CD4-positive, alpha-beta T cell (primary cell): ENCODE data around the gene BICDL1. TPM values are rescaled to one million over a fixed set of nuclear protein-coding genes. Genes with fewer than 3 reads are reported as not detected.

Source experiments
- ATAC-seq: fragments of 200-7000 bp; cut with Tn5 transposase; one replicate; pipeline ENCODE4 v1.10.0; 2022; ENCODE audit warnings: mild to moderate bottlenecking; ENCODE audit not compliant: poor library complexity
- CTCF ChIA-PET: fragments of 350-600 bp; sonication (Branson Sonifier 250); formaldehyde crosslinking; loops from one replicate; lab custom pipeline; 2021; ENCODE audit warnings: antibody characterized with exemption, inconsistent platforms; lab: Charles Lee
- POLR2A ChIA-PET: fragments of 350-600 bp; sonication (Branson Sonifier 250); formaldehyde crosslinking; loops from one replicate; lab custom pipeline; 2021; ENCODE audit warnings: antibody characterized with exemption, inconsistent platforms; lab: Charles Lee
- DNase-seq, 14 experiments: peaks; one replicate each; pipeline ENCODE4 v3.0.0-alpha.2; 2013 to 2020; ENCODE audit warnings: mixed read lengths in 2 of 14
- H3K27ac ChIP-seq, 2 donors: one replicate each; pipeline versions ENCODE4 v1.5.1 to v1.7.0; 2013; ENCODE audit warnings: low read length in 2 of 2, low read depth in 1 of 2, mild to moderate bottlenecking in 1 of 2
- H3K27me3 ChIP-seq, 2 experiments: 1 replicate in 1 of 2; 2 replicates in 1 of 2; pipeline versions ENCODE4 v1.6.1 to v1.7.0; 2013; ENCODE audit warnings: low read length in 2 of 2, control low read depth in 1 of 2, mild to moderate bottlenecking in 1 of 2, moderate library complexity in 1 of 2; ENCODE audit not compliant: insufficient read depth in 2 of 2, control insufficient read depth in 1 of 2
- H3K36me3 ChIP-seq: one replicate; pipeline ENCODE4 v1.6.1; 2013; ENCODE audit warnings: low read length, control low read depth; ENCODE audit not compliant: insufficient read depth
- H3K4me1 ChIP-seq: one replicate; pipeline ENCODE4 v1.6.1; 2013; ENCODE audit warnings: low read length, control low read depth; ENCODE audit not compliant: insufficient read depth
- H3K4me3 ChIP-seq: one replicate; pipeline ENCODE4 v1.5.1; 2013; ENCODE audit warnings: mild to moderate bottlenecking, low read length, moderate library complexity
- H3K9me3 ChIP-seq, 2 experiments: 1 replicate in 1 of 2; 2 replicates in 1 of 2; pipeline versions ENCODE4 v1.6.1 to v1.7.0; 2013; ENCODE audit warnings: low read length in 2 of 2, mild to moderate bottlenecking in 2 of 2, control low read depth in 1 of 2, moderate library complexity in 1 of 2; ENCODE audit not compliant: control insufficient read depth in 1 of 2, insufficient read depth in 1 of 2
- H3K27ac Mint-ChIP-seq: one replicate; pipeline ENCODE4 v1.8.0; 2020; ENCODE audit warnings: mixed read lengths
- H3K27me3 Mint-ChIP-seq: one replicate; pipeline ENCODE4 v1.8.0; 2021; ENCODE audit warnings: mixed read lengths
- H3K36me3 Mint-ChIP-seq: one replicate; pipeline ENCODE4 v1.8.0; 2021; ENCODE audit warnings: low read depth, mixed read lengths
- H3K4me1 Mint-ChIP-seq: one replicate; pipeline ENCODE4 v1.8.0; 2021; ENCODE audit warnings: low read depth, mixed read lengths
- H3K4me3 Mint-ChIP-seq: one replicate; pipeline ENCODE4 v1.8.0; 2020; ENCODE audit warnings: mild to moderate bottlenecking, mixed read lengths
- H3K9me3 Mint-ChIP-seq: one replicate; pipeline ENCODE4 v1.8.0; 2020; ENCODE audit warnings: mixed read lengths
- intact Hi-C, 2 experiments: fragments of 100-400 bp; cut with DNase I in 1 of 2; cut with micrococcal nuclease in 1 of 2; formaldehyde crosslinking; loops; one replicate each; pipeline versions ENCODE4 v1.15.1 to v1.9.0; 2023 to 2025; cut with DNase I, micrococcal nuclease
- total RNA-seq, 174 experiments: library from RNA in 2 of 174; stranded (reverse) in 2 of 174; gene quantifications; one replicate each; pipeline ENCODE4 v1.2.3 and lab custom pipeline; 2021 to 2026
- TF ChIP-seq, protein P1 (sequence below): fragments of 200-600 bp; IDR thresholded peaks from one replicate; pipeline ENCODE4 v1.8.0; 2022; ENCODE audit warnings: antibody characterized with exemption, mild to moderate bottlenecking

Gene BICDL1
- total RNA-seq, 2 experiments from 2014 or later = 143 to 146 TPM

DNA sequence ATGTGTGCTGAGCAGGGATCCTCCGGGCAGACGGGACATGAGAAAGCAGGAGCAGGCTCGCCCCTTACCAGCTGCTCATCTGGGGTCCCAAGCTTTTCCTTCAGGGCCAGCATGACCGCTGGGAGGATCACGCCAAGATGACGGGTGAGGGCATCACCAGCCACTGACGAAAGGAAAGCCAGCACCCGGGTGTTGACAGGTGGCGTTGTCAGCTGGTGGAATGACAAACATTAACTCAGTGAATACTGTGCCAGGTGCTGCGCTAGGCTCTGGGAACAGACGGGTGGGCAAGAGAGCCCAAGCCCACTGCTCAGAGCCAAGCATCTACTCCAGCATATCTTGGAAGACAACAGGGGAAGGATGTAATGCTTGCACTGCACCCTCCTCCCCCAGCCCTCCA is 148.8 kb downstream of the BICDL1 start:
- H3K27me3 Mint-ChIP-seq = no peaks in the 10 kb centered on the region
- H3K9me3 Mint-ChIP-seq = no peaks in the 10 kb centered on the region
- H3K4me3 ChIP-seq = no peak overlapping the region
- intact Hi-C loops = no loop called here
- ChIA-PET POLR2A (no interaction called here), CTCF (interaction anchor here (1.0 kb wide), 1 partner anchor 22 kb away, joined by 3 read pairs; no protein-coding TSS in a partner anchor)
- H3K27ac ChIP-seq = no peak overlapping the region
- no peak overlapping the region for H3K27ac Mint-ChIP-seq
- TF ChIP-seq, protein P1, sequence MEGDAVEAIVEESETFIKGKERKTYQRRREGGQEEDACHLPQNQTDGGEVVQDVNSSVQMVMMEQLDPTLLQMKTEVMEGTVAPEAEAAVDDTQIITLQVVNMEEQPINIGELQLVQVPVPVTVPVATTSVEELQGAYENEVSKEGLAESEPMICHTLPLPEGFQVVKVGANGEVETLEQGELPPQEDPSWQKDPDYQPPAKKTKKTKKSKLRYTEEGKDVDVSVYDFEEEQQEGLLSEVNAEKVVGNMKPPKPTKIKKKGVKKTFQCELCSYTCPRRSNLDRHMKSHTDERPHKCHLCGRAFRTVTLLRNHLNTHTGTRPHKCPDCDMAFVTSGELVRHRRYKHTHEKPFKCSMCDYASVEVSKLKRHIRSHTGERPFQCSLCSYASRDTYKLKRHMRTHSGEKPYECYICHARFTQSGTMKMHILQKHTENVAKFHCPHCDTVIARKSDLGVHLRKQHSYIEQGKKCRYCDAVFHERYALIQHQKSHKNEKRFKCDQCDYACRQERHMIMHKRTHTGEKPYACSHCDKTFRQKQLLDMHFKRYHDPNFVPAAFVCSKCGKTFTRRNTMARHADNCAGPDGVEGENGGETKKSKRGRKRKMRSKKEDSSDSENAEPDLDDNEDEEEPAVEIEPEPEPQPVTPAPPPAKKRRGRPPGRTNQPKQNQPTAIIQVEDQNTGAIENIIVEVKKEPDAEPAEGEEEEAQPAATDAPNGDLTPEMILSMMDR = no peak
- H3K27me3 ChIP-seq = no peaks in the 10 kb centered on the region
- no peaks in the 10 kb centered on the region for H3K4me1 ChIP-seq
- no peaks in the 10 kb centered on the region for H3K9me3 ChIP-seq
- DNase-seq = no peak
- peaks cover 91% of the 10 kb centered on the region for H3K36me3 Mint-ChIP-seq
- no peaks in the 10 kb centered on the region for H3K4me1 Mint-ChIP-seq
- no peak for ATAC-seq
- peaks cover 92% of the 10 kb centered on the region for H3K36me3 ChIP-seq
- H3K4me3 Mint-ChIP-seq = no peak overlapping the region

GRCh38 chr12:120138366-120138765 is 149.3 kb downstream of the BICDL1 start:
- H3K27me3 Mint-ChIP-seq = no peaks in the 10 kb centered on the region
- TF ChIP-seq, protein P1 = no peak
- ChIA-PET POLR2A (no interaction called here), CTCF (interaction anchor here (1.0 kb wide), 1 partner anchor 22 kb away, joined by 3 read pairs; no protein-coding TSS in a partner anchor)
- no peaks in the 10 kb centered on the region for H3K4me1 Mint-ChIP-seq
- intact Hi-C loops = no loop called here
- ATAC-seq = no peak
- peaks cover 90% of the 10 kb centered on the region for H3K36me3 Mint-ChIP-seq
- Histone ChIP-seq H3K4me3 (no peak overlapping the region), H3K27me3 (no peaks in the 10 kb centered on the region), H3K27ac (no peak overlapping the region), H3K36me3 (peaks cover 92% of the 10 kb centered on the region), H3K9me3 (no peaks in the 10 kb centered on the region), H3K4me1 (no peaks in the 10 kb centered on the region)
- no peak for DNase-seq
- no peak overlapping the region for H3K27ac Mint-ChIP-seq
- no peaks in the 10 kb centered on the region for H3K9me3 Mint-ChIP-seq
- no peak overlapping the region for H3K4me3 Mint-ChIP-seq

GRCh38 chr12:120139958-120140357 is 150.9 kb downstream of the BICDL1 start:
- ATAC-seq (no peak), DNase-seq (no peak)
- no peaks in the 10 kb centered on the region for H3K9me3 ChIP-seq
- ChIA-PET POLR2A (no interaction called here), CTCF (no interaction called here)
- Mint-ChIP-seq H3K27ac (no peak overlapping the region), H3K4me3 (no peak overlapping the region), H3K9me3 (no peaks in the 10 kb centered on the region), H3K4me1 (no peaks in the 10 kb centered on the region), H3K27me3 (no peaks in the 10 kb centered on the region), H3K36me3 (peaks cover 92% of the 10 kb centered on the region)
- no peak overlapping the region for H3K4me3 ChIP-seq
- no peaks in the 10 kb centered on the region for H3K27me3 ChIP-seq
- H3K4me1 ChIP-seq = no peaks in the 10 kb centered on the region
- intact Hi-C loops = no loop called here
- TF ChIP-seq, protein P1 = no peak
- H3K27ac ChIP-seq = no peak overlapping the region
- peaks cover 90% of the 10 kb centered on the region for H3K36me3 ChIP-seq
